Liver (tissue), 9 donors: ENCODE data around the gene TUBGCP6. TPM values are rescaled to one million over a fixed set of nuclear protein-coding genes. Genes with fewer than 3 reads are reported as not detected.

Source experiments
- DNase-seq: peaks from one replicate; pipeline ENCODE4 v3.0.0-alpha.2; 2017; ENCODE audit warnings: low spot score
- H3K27ac ChIP-seq, 2 donors: one replicate each; pipeline ENCODE4 v1.7.0; 2013; ENCODE audit warnings: inconsistent platforms in 2 of 2, low read length in 2 of 2, control low read depth in 1 of 2, low read depth in 1 of 2, mild to moderate bottlenecking in 1 of 2
- H3K27me3 ChIP-seq, 4 donors: one replicate each; pipeline versions ENCODE4 v1.6.1 to v1.7.0; 2013; ENCODE audit warnings: low read length in 3 of 4, inconsistent platforms in 1 of 4, mild to moderate bottlenecking in 1 of 4, moderate library complexity in 1 of 4; ENCODE audit not compliant: control insufficient read depth in 4 of 4, insufficient read depth in 4 of 4
- H3K36me3 ChIP-seq, 4 donors: one replicate each; pipeline versions ENCODE4 v1.6.1 to v1.7.0; 2013; ENCODE audit warnings: low read length in 3 of 4, mild to moderate bottlenecking in 3 of 4, low read depth in 1 of 4, moderate library complexity in 1 of 4; ENCODE audit not compliant: control insufficient read depth in 4 of 4, insufficient read depth in 3 of 4
- H3K4me1 ChIP-seq, 4 donors: one replicate each; pipeline versions ENCODE4 v1.6.1 to v1.7.0; 2013; ENCODE audit warnings: low read length in 3 of 4, mild to moderate bottlenecking in 3 of 4, moderate library complexity in 1 of 4; ENCODE audit not compliant: control insufficient read depth in 4 of 4, insufficient read depth in 4 of 4
- H3K4me3 ChIP-seq, 3 donors: one replicate each; pipeline versions ENCODE4 v1.6.1 to v1.7.0; 2013; ENCODE audit warnings: low read length in 3 of 3, control low read depth in 1 of 3, low read depth in 1 of 3, mild to moderate bottlenecking in 1 of 3
- H3K9ac ChIP-seq, 2 donors: one replicate each; pipeline ENCODE4 v1.7.0; 2013; ENCODE audit warnings: low read length in 2 of 2, mild to moderate bottlenecking in 2 of 2, moderate library complexity in 2 of 2, control low read depth in 1 of 2, low read depth in 1 of 2
- H3K9me3 ChIP-seq, 4 donors: one replicate each; pipeline versions ENCODE4 v1.6.1 to v1.7.0; 2013; ENCODE audit warnings: low read length in 3 of 4; ENCODE audit not compliant: control insufficient read depth in 4 of 4
- CTCF ChIP-seq: fragments of 150-350 bp; IDR thresholded peaks from 2 replicates; pipeline ENCODE4 v1.5.1; 2017; ENCODE audit warnings: improper control_type of control experiment, low read depth, low read length; ENCODE audit not compliant: missing input control
- EGR1 ChIP-seq, 2 donors: IDR thresholded peaks; 2 replicates each; pipeline ENCODE4 v1.6.1; 2016 to 2018; ENCODE audit warnings: antibody characterized with exemption in 2 of 2, low read depth in 2 of 2
- FOXA1 ChIP-seq: IDR thresholded peaks from 2 replicates; pipeline ENCODE4 v1.6.1; 2016; ENCODE audit warnings: antibody characterized with exemption
- FOXA2 ChIP-seq: IDR thresholded peaks from 2 replicates; pipeline ENCODE4 v1.6.1; 2016; ENCODE audit warnings: antibody characterized with exemption
- GABPA ChIP-seq, 2 donors: IDR thresholded peaks in 1 of 2; conservative IDR thresholded peaks in 1 of 2; 2 replicates each; pipeline ENCODE4 v1.6.1; 2016; ENCODE audit warnings: antibody characterized with exemption in 2 of 2, mild to moderate bottlenecking in 1 of 2, moderate library complexity in 1 of 2
- HNF4A ChIP-seq, 2 donors: conservative IDR thresholded peaks; 2 replicates each; pipeline ENCODE4 v1.6.1; 2016; ENCODE audit warnings: antibody characterized with exemption in 2 of 2, mild to moderate bottlenecking in 2 of 2
- HNF4G ChIP-seq: IDR thresholded peaks from 2 replicates; pipeline ENCODE4 v1.6.1; 2016; ENCODE audit warnings: antibody characterized with exemption
- MAX ChIP-seq: IDR thresholded peaks from 2 replicates; pipeline ENCODE4 v1.6.1; 2016; ENCODE audit warnings: antibody characterized with exemption
- NR2F2 ChIP-seq: IDR thresholded peaks from 2 replicates; pipeline ENCODE4 v1.6.1; 2016; ENCODE audit warnings: antibody characterized with exemption
- RAD21 ChIP-seq, 2 donors: IDR thresholded peaks; 2 replicates each; pipeline ENCODE4 v1.6.1; 2016; ENCODE audit warnings: antibody characterized with exemption in 2 of 2, mild to moderate bottlenecking in 2 of 2
- REST ChIP-seq: IDR thresholded peaks from 2 replicates; pipeline ENCODE4 v1.6.1; 2016; ENCODE audit warnings: antibody characterized with exemption, mild to moderate bottlenecking
- SP1 ChIP-seq: IDR thresholded peaks from 2 replicates; pipeline ENCODE4 v1.6.1; 2018; ENCODE audit warnings: antibody characterized with exemption, mild to moderate bottlenecking
- YY1 ChIP-seq: IDR thresholded peaks from 2 replicates; pipeline ENCODE4 v1.6.1; 2016; ENCODE audit warnings: antibody characterized with exemption, mild to moderate bottlenecking
- ZBTB33 ChIP-seq: IDR thresholded peaks from 2 replicates; pipeline ENCODE4 v1.6.1; 2016; ENCODE audit warnings: antibody characterized with exemption
- WGBS: extraction: QIAGEN DNeasy Blood & Tissue Kit; methylation state at CpG from one replicate; pipeline ENCODE4 v1.1.7; 2013; 5-methylcytosine and 5-hydroxymethylcytosine counted together
- polyA plus RNA-seq, 2 donors: library from polyadenylated mRNA; stranded (reverse) in 1 of 2; unstranded in 1 of 2; fragments of 200-250 nt in 1 of 2; fragments of >200 nt in 1 of 2; fragmentation: Nextera tagmentation in 1 of 2; extraction: Ambion mirVana in 1 of 2; gene quantifications; one replicate each; pipeline versions ENCODE4 v1.2.1 to v1.2.3, GENCODE V29; 2013 to 2015
- total RNA-seq, 2 donors: library from RNA; depleted of rRNA; stranded (reverse); fragments of >200 nt; gene quantifications; one replicate each; pipeline ENCODE4 v1.2.3, GENCODE V29; 2014
- donor health status: healthy.
- donor health status: healthy.
- donor health status: healthy.
- donor health status: healthy.
- donor health status: healthy.

The TUBGCP6 gene
- total and polyA plus RNA-seq, 4 donors: 9.3 to 31.7 (median 16.4) TPM

DNA sequence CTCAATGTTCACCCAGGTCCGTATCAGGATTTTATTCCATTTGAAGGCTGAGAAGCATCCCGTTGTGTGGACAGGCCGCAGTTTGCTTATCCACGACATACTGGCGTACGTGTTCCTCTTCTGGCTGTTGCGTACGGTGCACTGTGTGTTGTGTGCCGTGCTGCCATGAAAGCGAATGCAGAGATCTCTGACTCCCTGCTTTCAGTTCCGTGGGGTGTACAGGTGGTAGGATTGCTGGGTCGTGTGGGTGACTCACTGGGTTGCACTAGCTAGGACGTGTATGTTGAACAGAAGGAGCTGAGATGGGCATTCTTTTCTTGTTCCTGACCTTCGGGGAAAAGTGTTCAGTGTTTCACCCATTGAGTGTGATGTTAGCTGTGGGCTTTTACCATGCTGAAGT, 33.7 kb downstream of the TUBGCP6 start:
- H3K36me3 ChIP-seq: peaks cover 23 to 63% (median 36%) of the 10 kb centered on the region in 4 donors

More for the DNA sequence above, 33.7 kb downstream of the TUBGCP6 start:
- DNase-seq: no peak
- WGBS: 85% methylated on average over 14 of the region's 14 CpGs
- H3K4me3 ChIP-seq: no peak overlapping the region
- no peak overlapping the region for H3K9ac ChIP-seq
- H3K4me1 ChIP-seq: peaks cover 3 to 46% (median 33%) of the 10 kb centered on the region in 4 donors
- TF ChIP-seq HNF4G (no peak), CTCF (no peak), NR2F2 (no peak), REST (no peak), YY1 (no peak), FOXA1 (no peak), GABPA (IDR thresholded peaks at IDR 0.05 in 1 of 2, conservative IDR thresholded peaks at IDR 0.05 in 1 of 2) (no peak), MAX (no peak), RAD21 (IDR thresholded peaks at IDR 0.05) (no peak), ZBTB33 (no peak), FOXA2 (no peak), SP1 (no peak), HNF4A (conservative IDR thresholded peaks at IDR 0.05) (no peak), EGR1 (IDR thresholded peaks at IDR 0.05; ENCODE audit: low read depth in 2 of 2) (no peak)
- H3K27ac ChIP-seq: no peak overlapping the region
- no peaks in the 10 kb centered on the region for H3K9me3 ChIP-seq
- H3K27me3 ChIP-seq: no peaks in the 10 kb centered on the region
